H9 (cell line): ENCODE results near the gene SOBP. TPM values are rescaled to one million over a fixed set of nuclear protein-coding genes. Genes with fewer than 3 reads are reported as not detected.

ENCODE experiments used
- DNase-seq: peaks from one replicate; pipeline ENCODE4 v3.0.0-alpha.2; 2017
- H2AFZ ChIP-seq: one replicate; pipeline ENCODE4 v1.6.1; 2013; ENCODE audit warnings: mild to moderate bottlenecking, low read length, control low read depth, moderate library complexity
- H2AK5ac ChIP-seq: 2 replicates; pipeline ENCODE4 v1.6.1; 2013; ENCODE audit warnings: low read length, control low read depth, mixed read lengths; ENCODE audit not compliant: insufficient read length
- H2BK120ac ChIP-seq: one replicate; pipeline ENCODE4 v1.6.1; 2013; ENCODE audit warnings: low read depth, mild to moderate bottlenecking, low read length, control low read depth, inconsistent platforms; ENCODE audit not compliant: poor library complexity, severe bottlenecking
- H2BK12ac ChIP-seq: 2 replicates; pipeline ENCODE4 v1.6.1; 2013; ENCODE audit warnings: low read length, control low read depth, mixed read lengths, low read depth; ENCODE audit not compliant: insufficient read length
- H2BK15ac ChIP-seq: 2 replicates; pipeline ENCODE4 v1.6.1; 2013; ENCODE audit warnings: low read depth, low read length, control low read depth
- H2BK20ac ChIP-seq: one replicate; pipeline ENCODE4 v1.6.1; 2013; ENCODE audit warnings: low read depth, mild to moderate bottlenecking, low read length, control low read depth, inconsistent platforms; ENCODE audit not compliant: poor library complexity, severe bottlenecking
- H2BK5ac ChIP-seq: 2 replicates; pipeline ENCODE4 v1.6.1; 2013; ENCODE audit warnings: low read length, control low read depth, mixed read lengths; ENCODE audit not compliant: insufficient read length
- H3K14ac ChIP-seq: 2 replicates; pipeline ENCODE4 v1.6.1; 2013; ENCODE audit warnings: low read length, control low read depth; ENCODE audit not compliant: insufficient read depth
- H3K18ac ChIP-seq: 2 replicates; pipeline ENCODE4 v1.6.1; 2013; ENCODE audit warnings: low read depth, mild to moderate bottlenecking, mixed read lengths, low read length, control low read depth; ENCODE audit not compliant: insufficient read length
- H3K23ac ChIP-seq: 2 replicates; pipeline ENCODE4 v1.6.1; 2013; ENCODE audit warnings: low read length, control low read depth, mixed read lengths, low read depth; ENCODE audit not compliant: insufficient read length
- H3K23me2 ChIP-seq: 2 replicates; pipeline ENCODE4 v1.6.1; 2013; ENCODE audit warnings: low read depth, mild to moderate bottlenecking, mixed read lengths, low read length, control low read depth; ENCODE audit not compliant: insufficient read length, poor library complexity, severe bottlenecking
- H3K27ac ChIP-seq: 2 replicates; pipeline ENCODE4 v1.5.1; 2013; ENCODE audit warnings: low read length, control low read depth, mixed read lengths, low read depth; ENCODE audit not compliant: insufficient read length
- H3K27me3 ChIP-seq: 2 replicates; pipeline ENCODE4 v1.6.1; 2013; ENCODE audit warnings: low read length, control low read depth, inconsistent platforms; ENCODE audit not compliant: insufficient read depth
- H3K4ac ChIP-seq: 2 replicates; pipeline ENCODE4 v1.6.1; 2013; ENCODE audit warnings: low read depth, mild to moderate bottlenecking, control low read depth, inconsistent platforms, low read length, moderate library complexity
- H3K4me1 ChIP-seq: 2 replicates; pipeline ENCODE4 v1.6.1; 2013; ENCODE audit warnings: low read length, control low read depth, inconsistent platforms; ENCODE audit not compliant: insufficient read depth
- H3K4me2 ChIP-seq: 2 replicates; pipeline ENCODE4 v1.6.1; 2013; ENCODE audit warnings: low read length, control low read depth, mixed read lengths; ENCODE audit not compliant: insufficient read length, insufficient read depth
- H3K56ac ChIP-seq: 2 replicates; pipeline ENCODE4 v1.6.1; 2013; ENCODE audit warnings: low read depth, mild to moderate bottlenecking, mixed read lengths, low read length, control low read depth; ENCODE audit not compliant: insufficient read length
- H3K79me1 ChIP-seq: 2 replicates; pipeline ENCODE4 v1.6.1; 2013; ENCODE audit warnings: low read depth, mild to moderate bottlenecking, moderate library complexity, low read length, control low read depth, inconsistent platforms; ENCODE audit not compliant: insufficient read depth, poor library complexity, severe bottlenecking
- H3K79me2 ChIP-seq: 2 replicates; pipeline ENCODE4 v1.6.1; 2013; ENCODE audit warnings: low read length, control low read depth, inconsistent platforms; ENCODE audit not compliant: insufficient read depth
- H3K9ac ChIP-seq: 2 replicates; pipeline ENCODE4 v1.6.1; 2013; ENCODE audit warnings: low read length, control low read depth, mixed read lengths; ENCODE audit not compliant: insufficient read length; ENCODE audit errors: extremely low read depth
- H3K9me3 ChIP-seq: one replicate; pipeline ENCODE4 v1.6.1; 2013; ENCODE audit warnings: low read depth, low read length, inconsistent platforms; ENCODE audit not compliant: control insufficient read depth
- H3T11ph ChIP-seq: one replicate; pipeline ENCODE4 v1.6.1; 2013; ENCODE audit warnings: mild to moderate bottlenecking, low read length, control low read depth, inconsistent platforms
- H4K20me1 ChIP-seq: one replicate; pipeline ENCODE4 v1.6.1; 2013; ENCODE audit not compliant: control insufficient read depth, insufficient read length, insufficient read depth
- H4K5ac ChIP-seq: 2 replicates; pipeline ENCODE4 v1.6.1; 2013; ENCODE audit warnings: low read depth, mild to moderate bottlenecking, mixed read lengths, low read length, control low read depth; ENCODE audit not compliant: insufficient read length
- H4K8ac ChIP-seq: replicated peaks from 2 replicates; pipeline ENCODE4 v1.6.1; 2013; ENCODE audit warnings: low read length, control low read depth, mixed read lengths, low read depth; ENCODE audit not compliant: insufficient read length
- H4K91ac ChIP-seq: 2 replicates; pipeline ENCODE4 v1.6.1; 2013; ENCODE audit warnings: low read depth, mild to moderate bottlenecking, moderate library complexity, mixed read lengths, low read length, control low read depth; ENCODE audit not compliant: insufficient read length
- H3K27ac Mint-ChIP-seq, 3 experiments: 2 replicates in 2 of 3; 3 replicates in 1 of 3; pipeline ENCODE4 v1.8.0; 2020 to 2021; ENCODE audit warnings: mixed read lengths in 3 of 3, mild to moderate bottlenecking in 1 of 3, moderate library complexity in 1 of 3
- H3K27me3 Mint-ChIP-seq: 2 replicates; pipeline ENCODE4 v1.8.0; 2021; ENCODE audit warnings: low read depth, mild to moderate bottlenecking, moderate library complexity, mixed read lengths
- H3K36me3 Mint-ChIP-seq, 3 experiments: 2 replicates in 2 of 3; 3 replicates in 1 of 3; pipeline ENCODE4 v1.8.0; 2020 to 2021; ENCODE audit warnings: low read depth in 3 of 3, mixed read lengths in 3 of 3; ENCODE audit not compliant: insufficient read depth in 1 of 3
- H3K4me1 Mint-ChIP-seq, 2 experiments: 2 replicates each; pipeline ENCODE4 v1.8.0; 2020; ENCODE audit warnings: mixed read lengths in 2 of 2
- H3K4me3 Mint-ChIP-seq, 2 experiments: 2 replicates in 1 of 2; 3 replicates in 1 of 2; pipeline ENCODE4 v1.8.0; 2020 to 2021; ENCODE audit warnings: mild to moderate bottlenecking in 2 of 2, mixed read lengths in 2 of 2, moderate library complexity in 1 of 2
- H3K9me3 Mint-ChIP-seq, 2 experiments: 2 replicates in 1 of 2; 3 replicates in 1 of 2; pipeline ENCODE4 v1.8.0; 2020; ENCODE audit warnings: mild to moderate bottlenecking in 2 of 2, mixed read lengths in 2 of 2, moderate library complexity in 1 of 2
- WGBS: extraction: QIAGEN DNeasy Blood & Tissue Kit; methylation state at CpG from one replicate; pipeline ENCODE4 v1.1.7; 2013; ENCODE audit warnings: missing lambda C conversion rate, low lambda C conversion rate, mixed read lengths; ENCODE audit not compliant: insufficient read length; ENCODE audit errors: extremely low coverage; 5-methylcytosine and 5-hydroxymethylcytosine counted together
- total RNA-seq: library from RNA; stranded (reverse); gene quantifications from 2 replicates; pipeline ENCODE4 v1.2.1, GENCODE V29; 2021
- TF ChIP-seq, protein P1 (sequence below): fragments of 200-600 bp; sonication (generic); conservative IDR thresholded peaks from 3 replicates; pipeline ENCODE4 v1.8.0; 2021; ENCODE audit warnings: antibody characterized with exemption, mild to moderate bottlenecking

SOBP gene
- total RNA-seq, 1 experiment from 2014 or later: 4.3 TPM

DNA sequence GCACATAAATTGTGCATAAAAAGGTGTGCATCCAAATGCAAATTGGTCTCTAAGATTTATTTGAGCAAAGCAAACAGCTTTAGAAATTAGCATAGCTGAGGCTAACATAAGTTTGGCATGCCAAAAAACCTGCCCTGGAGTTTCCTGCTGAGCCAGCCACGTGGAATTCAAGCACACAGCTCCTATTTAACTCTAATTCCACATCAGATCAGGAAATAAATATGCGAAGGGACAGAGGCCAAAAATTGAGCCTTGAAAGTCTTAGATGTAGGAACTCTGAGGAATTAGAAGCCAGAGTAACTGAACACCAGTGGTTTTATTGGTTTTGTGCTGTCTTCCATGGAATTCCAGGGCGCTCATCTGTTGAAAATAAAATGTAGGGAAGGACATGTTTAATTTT, 19.6 kb downstream of the SOBP start:
- Histone ChIP-seq H2BK20ac (no peak overlapping the region), H3K9ac (no peak overlapping the region), H2BK120ac (no peak overlapping the region), H3K14ac (no peak overlapping the region), H2BK12ac (no peak overlapping the region), H4K5ac (no peak overlapping the region), H4K20me1 (no peaks in the 10 kb centered on the region), H3K27ac (no peak overlapping the region), H3K27me3 (no peaks in the 10 kb centered on the region), H3K18ac (no peak overlapping the region), H4K91ac (no peak overlapping the region), H2BK15ac (no peak overlapping the region), H3K4me1 (peaks cover 16% of the 10 kb centered on the region), H3K9me3 (no peaks in the 10 kb centered on the region), H4K8ac (no peak overlapping the region), H3K4me2 (no peak overlapping the region), H3K79me1 (no peaks in the 10 kb centered on the region), H2AK5ac (no peak overlapping the region), H3K4ac (no peak overlapping the region), H3K23ac (no peak overlapping the region), H3K23me2 (no peaks in the 10 kb centered on the region), H3K79me2 (no peaks in the 10 kb centered on the region), H2BK5ac (no peak overlapping the region), H3T11ph (peak overlapping the region; percentile 72), H3K56ac (no peak overlapping the region), H2AFZ (no peak overlapping the region)
- Mint-ChIP-seq H3K27me3 (no peaks in the 10 kb centered on the region), H3K4me1 (peaks cover 34 to 35% of the 10 kb centered on the region in 2 experiments), H3K4me3 (no peak overlapping the region), H3K27ac (peak overlapping the region in 2 of 3 experiments; percentile 69 to 93; a peak in 4 of 7 replicates), H3K9me3 (no peaks in the 10 kb centered on the region), H3K36me3 (peaks cover 0 to 5% (median 0%) of the 10 kb centered on the region in 3 experiments; a peak in 2 of 7 replicates)
- TF ChIP-seq, protein P1, sequence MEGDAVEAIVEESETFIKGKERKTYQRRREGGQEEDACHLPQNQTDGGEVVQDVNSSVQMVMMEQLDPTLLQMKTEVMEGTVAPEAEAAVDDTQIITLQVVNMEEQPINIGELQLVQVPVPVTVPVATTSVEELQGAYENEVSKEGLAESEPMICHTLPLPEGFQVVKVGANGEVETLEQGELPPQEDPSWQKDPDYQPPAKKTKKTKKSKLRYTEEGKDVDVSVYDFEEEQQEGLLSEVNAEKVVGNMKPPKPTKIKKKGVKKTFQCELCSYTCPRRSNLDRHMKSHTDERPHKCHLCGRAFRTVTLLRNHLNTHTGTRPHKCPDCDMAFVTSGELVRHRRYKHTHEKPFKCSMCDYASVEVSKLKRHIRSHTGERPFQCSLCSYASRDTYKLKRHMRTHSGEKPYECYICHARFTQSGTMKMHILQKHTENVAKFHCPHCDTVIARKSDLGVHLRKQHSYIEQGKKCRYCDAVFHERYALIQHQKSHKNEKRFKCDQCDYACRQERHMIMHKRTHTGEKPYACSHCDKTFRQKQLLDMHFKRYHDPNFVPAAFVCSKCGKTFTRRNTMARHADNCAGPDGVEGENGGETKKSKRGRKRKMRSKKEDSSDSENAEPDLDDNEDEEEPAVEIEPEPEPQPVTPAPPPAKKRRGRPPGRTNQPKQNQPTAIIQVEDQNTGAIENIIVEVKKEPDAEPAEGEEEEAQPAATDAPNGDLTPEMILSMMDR: no peak
- no peak for DNase-seq
- no CpG with 5 or more reads among the region's 3 CpGs for WGBS
